ENCODE data around the gene ENO4. TPM values are rescaled to one million over a fixed set of nuclear protein-coding genes. Genes with fewer than 3 reads are reported as not detected.

The ENO4 gene
- total RNA-seq, 1 donor from 2014 or later: 0.37 TPM

GRCh38 chr10:116838143-116838725 is 11.1 kb upstream of the ENO4 start:
- Mint-ChIP-seq H3K9me3 (no peaks in the 10 kb centered on the region), H3K27ac (ENCODE audit: unreplicated experiment) (no peak overlapping the region), H3K27me3 (ENCODE audit: low read depth) (peaks cover 47% of the 10 kb centered on the region), H3K4me3 (no peak overlapping the region), H3K4me1 (peaks cover 29% of the 10 kb centered on the region), H3K36me3 (ENCODE audit: low read depth) (no peaks in the 10 kb centered on the region)
- DNase-seq (ENCODE audit: low read depth, low spot score): no peak
- no peak for TF ChIP-seq CTCF (conservative IDR thresholded peaks at IDR 0.05)

- no peak for TF ChIP-seq CTCF (conservative IDR thresholded peaks at IDR 0.05)
- H3K4me3 Mint-ChIP-seq: no peak overlapping the region
- no peak for DNase-seq (ENCODE audit: low read depth, low spot score)
- H3K27ac Mint-ChIP-seq (ENCODE audit: unreplicated experiment): no peak overlapping the region
- H3K4me1 Mint-ChIP-seq: peaks cover 12% of the 10 kb centered on the region
- peaks cover 39% of the 10 kb centered on the region for H3K27me3 Mint-ChIP-seq (ENCODE audit: low read depth)
- H3K36me3 Mint-ChIP-seq (ENCODE audit: low read depth): no peaks in the 10 kb centered on the region
- no peaks in the 10 kb centered on the region for H3K9me3 Mint-ChIP-seq
Measured at GRCh38 chr10:116840389-116841075, 8.8 kb upstream of the ENO4 start.

GRCh38 chr10:116845823-116846222 is 3.5 kb upstream of the ENO4 start:
- no peak for DNase-seq (ENCODE audit: low read depth, low spot score)
- no peak overlapping the region for H3K27ac Mint-ChIP-seq (ENCODE audit: unreplicated experiment)

GRCh38 chr10:116848032-116848943 is 1.0 kb upstream of the ENO4 start:
- no peak for DNase-seq (ENCODE audit: low read depth, low spot score)
- peaks cover 17% of the 10 kb centered on the region for H3K4me1 Mint-ChIP-seq
- H3K36me3 Mint-ChIP-seq (ENCODE audit: low read depth): no peaks in the 10 kb centered on the region
- peak overlapping the region; percentile 95 for H3K4me3 Mint-ChIP-seq
- H3K9me3 Mint-ChIP-seq: no peaks in the 10 kb centered on the region
- TF ChIP-seq CTCF (conservative IDR thresholded peaks at IDR 0.05): no peak
- peaks cover 21% of the 10 kb centered on the region for H3K27me3 Mint-ChIP-seq (ENCODE audit: low read depth)
- peak overlapping the region; percentile 94 for H3K27ac Mint-ChIP-seq (ENCODE audit: unreplicated experiment)

More at GRCh38 chr10:116845823-116846222, 3.5 kb upstream of the ENO4 start:
- peaks cover 16% of the 10 kb centered on the region for H3K27me3 Mint-ChIP-seq (ENCODE audit: low read depth)
- TF ChIP-seq CTCF (conservative IDR thresholded peaks at IDR 0.05): no peak
- peaks cover 17% of the 10 kb centered on the region for H3K4me1 Mint-ChIP-seq
- no peaks in the 10 kb centered on the region for H3K36me3 Mint-ChIP-seq (ENCODE audit: low read depth)
- no peaks in the 10 kb centered on the region for H3K9me3 Mint-ChIP-seq
- no peak overlapping the region for H3K4me3 Mint-ChIP-seq

GRCh38 chr10:116848944-116849247 is 403 bp upstream of the ENO4 start:
- no peaks in the 10 kb centered on the region for H3K36me3 Mint-ChIP-seq (ENCODE audit: low read depth)
- H3K9me3 Mint-ChIP-seq: no peaks in the 10 kb centered on the region
- peaks cover 21% of the 10 kb centered on the region for H3K27me3 Mint-ChIP-seq (ENCODE audit: low read depth)
- no peak for DNase-seq (ENCODE audit: low read depth, low spot score)
- no peak for TF ChIP-seq CTCF (conservative IDR thresholded peaks at IDR 0.05)
- H3K4me3 Mint-ChIP-seq: peak overlapping the region; percentile 95
- peak overlapping the region; percentile 94 for H3K27ac Mint-ChIP-seq (ENCODE audit: unreplicated experiment)
- H3K4me1 Mint-ChIP-seq: peaks cover 17% of the 10 kb centered on the region
